Endodermal cell (in vitro differentiated cells): ENCODE data around the gene SCFD2. TPM values are rescaled to one million over a fixed set of nuclear protein-coding genes. Genes with fewer than 3 reads are reported as not detected.

Experiments
- DNase-seq: peaks from one replicate; pipeline ENCODE4 v3.0.0-alpha.2; 2017
- H3K27ac ChIP-seq: 2 replicates; pipeline ENCODE4 v1.5.1; 2013; ENCODE audit warnings: mild to moderate bottlenecking, low read depth, low read length, moderate library complexity
- H3K27me3 ChIP-seq: 2 replicates; pipeline ENCODE4 v1.6.1; 2013; ENCODE audit warnings: mild to moderate bottlenecking, low read length, moderate library complexity; ENCODE audit not compliant: insufficient read depth, control insufficient read depth, poor library complexity, severe bottlenecking
- H3K36me3 ChIP-seq: 2 replicates; pipeline ENCODE4 v1.7.0; 2013; ENCODE audit warnings: mild to moderate bottlenecking, low read length, moderate library complexity; ENCODE audit not compliant: control insufficient read depth, insufficient read depth
- H3K4me1 ChIP-seq: one replicate; pipeline ENCODE4 v1.7.0; 2013; ENCODE audit warnings: low read length; ENCODE audit not compliant: control insufficient read depth, insufficient read depth
- H3K4me3 ChIP-seq: 2 replicates; pipeline ENCODE4 v1.5.1; 2013; ENCODE audit warnings: mild to moderate bottlenecking, low read length, moderate library complexity
- H3K9ac ChIP-seq: 2 replicates; pipeline ENCODE4 v1.6.1; 2013; ENCODE audit warnings: mild to moderate bottlenecking, low read length, moderate library complexity; ENCODE audit not compliant: poor library complexity, severe bottlenecking; ENCODE audit errors: extremely low read depth
- H3K9me3 ChIP-seq: 2 replicates; pipeline ENCODE4 v1.6.1; 2013; ENCODE audit warnings: mild to moderate bottlenecking, low read length, moderate library complexity; ENCODE audit not compliant: control insufficient read depth
- H3K27ac Mint-ChIP-seq: 2 replicates; pipeline ENCODE4 v1.8.0; 2020; ENCODE audit warnings: mixed read lengths
- H3K27me3 Mint-ChIP-seq: 2 replicates; pipeline ENCODE4 v1.8.0; 2021; ENCODE audit warnings: mild to moderate bottlenecking, mixed read lengths; ENCODE audit not compliant: insufficient read depth
- H3K36me3 Mint-ChIP-seq: 2 replicates; pipeline ENCODE4 v1.8.0; 2020; ENCODE audit warnings: low read depth, mixed read lengths
- H3K4me1 Mint-ChIP-seq: 2 replicates; pipeline ENCODE4 v1.8.0; 2020; ENCODE audit warnings: mixed read lengths
- H3K4me3 Mint-ChIP-seq: 2 replicates; pipeline ENCODE4 v1.8.0; 2020; ENCODE audit warnings: mild to moderate bottlenecking, moderate library complexity, mixed read lengths
- H3K9me3 Mint-ChIP-seq: 2 replicates; pipeline ENCODE4 v1.8.0; 2020; ENCODE audit warnings: mild to moderate bottlenecking, mixed read lengths
- CTCF ChIP-seq: fragments of 200-600 bp; sonication (generic); conservative IDR thresholded peaks from 2 replicates; pipeline ENCODE4 v1.5.0; 2021; ENCODE audit warnings: antibody characterized with exemption, mild to moderate bottlenecking
- WGBS, 2 experiments: methylation state at CpG; one replicate each; pipeline versions ENCODE4 v1.1.5 to v1.1.7; 2013; ENCODE audit warnings: missing lambda C conversion rate in 2 of 2, mixed read lengths in 1 of 2; ENCODE audit not compliant: insufficient coverage in 1 of 2, insufficient read length in 1 of 2; 5-methylcytosine and 5-hydroxymethylcytosine counted together
- total RNA-seq, 2 donors: library from RNA; stranded (reverse); fragmentation: NEBNext Ultra II Directional in 1 of 2; extraction: Animal tissue kit (Norgen Biotek cat#: 25700) in 1 of 2; gene quantifications; 2 replicates in 1 of 2; 3 replicates in 1 of 2; pipeline ENCODE4 v1.2.1, GENCODE V29; 2021

SCFD2 gene
- total RNA-seq, 2 donors from 2014 or later: 5.7 to 6.5 TPM

GRCh38 chr4:52860361-52860760 lies 505.5 kb downstream of the SCFD2 start:
- 90% methylated on average over 2 of the region's 2 CpGs; no CpG with 5 or more reads in 1 of the 2 experiments for WGBS, 2 experiments
- no peaks in the 10 kb centered on the region for H3K4me1 ChIP-seq
- Mint-ChIP-seq H3K27ac (no peak overlapping the region), H3K27me3 (peaks cover 32% of the 10 kb centered on the region), H3K9me3 (peaks cover 21% of the 10 kb centered on the region), H3K4me3 (no peak overlapping the region), H3K36me3 (peaks cover 20% of the 10 kb centered on the region), H3K4me1 (peaks cover 27% of the 10 kb centered on the region)
- peaks cover 18% of the 10 kb centered on the region for H3K9me3 ChIP-seq
- no peak overlapping the region for H3K4me3 ChIP-seq
- no peaks in the 10 kb centered on the region for H3K27me3 ChIP-seq
- no peak overlapping the region for H3K9ac ChIP-seq
- TF ChIP-seq CTCF: no peak
- H3K36me3 ChIP-seq: peaks cover 21% of the 10 kb centered on the region
- DNase-seq: no peak
- no peak overlapping the region for H3K27ac ChIP-seq

GRCh38 chr4:52856801-52857200 lies 509.1 kb downstream of the SCFD2 start:
- H3K9me3 Mint-ChIP-seq: peaks cover 21% of the 10 kb centered on the region
- H3K36me3 Mint-ChIP-seq: no peaks in the 10 kb centered on the region

GRCh38 chr4:52853351-52853750 lies 512.5 kb downstream of the SCFD2 start:
- Histone ChIP-seq H3K36me3 (no peaks in the 10 kb centered on the region), H3K9ac (no peak overlapping the region), H3K9me3 (peaks cover 14% of the 10 kb centered on the region), H3K27me3 (no peaks in the 10 kb centered on the region), H3K4me1 (no peaks in the 10 kb centered on the region), H3K27ac (no peak overlapping the region), H3K4me3 (no peak overlapping the region)
- Mint-ChIP-seq H3K36me3 (no peaks in the 10 kb centered on the region), H3K4me3 (no peak overlapping the region), H3K27ac (no peak overlapping the region), H3K4me1 (peaks cover 12% of the 10 kb centered on the region), H3K9me3 (peaks cover 15% of the 10 kb centered on the region), H3K27me3 (peaks cover 14% of the 10 kb centered on the region)
- no peak for TF ChIP-seq CTCF
- no peak for DNase-seq

More at GRCh38 chr4:52856801-52857200, 509.1 kb downstream of the SCFD2 start:
- H3K4me1 ChIP-seq: no peaks in the 10 kb centered on the region
- H3K27ac ChIP-seq: no peak overlapping the region
- TF ChIP-seq CTCF: no peak
- no peak overlapping the region for H3K27ac Mint-ChIP-seq
- H3K36me3 ChIP-seq: no peaks in the 10 kb centered on the region
- H3K9ac ChIP-seq: no peak overlapping the region
- H3K27me3 ChIP-seq: no peaks in the 10 kb centered on the region
- peaks cover 10% of the 10 kb centered on the region for H3K4me1 Mint-ChIP-seq
- H3K27me3 Mint-ChIP-seq: peaks cover 32% of the 10 kb centered on the region
- no peak overlapping the region for H3K4me3 ChIP-seq
- DNase-seq: peak; percentile 13
- peaks cover 18% of the 10 kb centered on the region for H3K9me3 ChIP-seq
- 83 to 90% methylated on average over 1 of the region's 1 CpG for WGBS, 2 experiments
- H3K4me3 Mint-ChIP-seq: no peak overlapping the region
